HL-60 (cell line): ENCODE results near the gene PRDM2.

Experiments used
- DNase-seq, 2 experiments: peaks; one replicate each; pipeline ENCODE4 v3.0.0-alpha.2; 2010 to 2020; ENCODE audit warnings: low read depth in 1 of 2, low spot score in 1 of 2
- H3K27ac ChIP-seq: fragments of 250-450 bp; sonication (Bioruptor Pico); replicated peaks from 2 replicates; pipeline ENCODE4 v1.5.1; 2020; ENCODE audit warnings: mild to moderate bottlenecking, moderate library complexity
- H3K27me3 ChIP-seq: fragments of 250-450 bp; sonication (Bioruptor Pico); 2 replicates; pipeline ENCODE4 v1.5.1; 2021; ENCODE audit warnings: mild to moderate bottlenecking, moderate library complexity; ENCODE audit not compliant: insufficient read depth, poor library complexity, severe bottlenecking
- H3K4me3 ChIP-seq: replicated peaks from 2 replicates; pipeline ENCODE4 v1.5.1; 2011; ENCODE audit warnings: mild to moderate bottlenecking, control low read depth, low read length; ENCODE audit not compliant: insufficient read depth
- GABPA ChIP-seq: IDR thresholded peaks from 2 replicates; pipeline ENCODE4 v1.6.1; 2012; ENCODE audit warnings: low read depth
- POLR2AphosphoS5 ChIP-seq: IDR thresholded peaks from 2 replicates; pipeline ENCODE4 v1.6.1; 2012; ENCODE audit warnings: low read depth
- REST ChIP-seq: IDR thresholded peaks from 2 replicates; pipeline ENCODE4 v1.6.1; 2012; ENCODE audit warnings: low read depth; ENCODE audit not compliant: insufficient replicate concordance
- SPI1 ChIP-seq: IDR thresholded peaks from 2 replicates; pipeline ENCODE4 v1.6.1; 2012; ENCODE audit warnings: low read depth, mild to moderate bottlenecking, borderline replicate concordance
- TF ChIP-seq, protein P1 (sequence below): IDR thresholded peaks from one replicate; pipeline ENCODE4 v1.5.1; 2011; ENCODE audit warnings: low read length, control low read depth, inconsistent platforms; ENCODE audit not compliant: insufficient read depth

PRDM2 gene

DNA sequence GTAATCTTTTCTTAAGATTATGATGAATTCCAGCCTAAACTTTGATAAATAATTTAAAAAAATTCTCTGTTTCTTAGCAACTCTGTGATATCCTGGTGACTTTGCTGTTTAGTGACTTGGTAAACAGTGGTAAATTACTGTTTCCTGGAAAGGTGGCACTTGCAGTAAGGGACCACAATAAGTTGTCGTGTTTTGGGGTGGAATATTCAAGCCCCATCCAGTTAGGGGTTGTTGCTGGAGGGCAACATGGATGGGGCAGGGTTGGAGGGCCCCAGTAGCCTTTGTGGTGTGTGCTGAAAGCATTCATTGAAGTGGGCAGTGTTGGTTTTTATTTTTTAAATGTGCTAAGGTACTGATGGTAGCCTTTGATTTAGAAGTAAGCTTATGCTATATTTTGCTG, 30.3 kb downstream of the PRDM2 start:
- H3K27ac ChIP-seq: peak overlapping the region; percentile 66
- no peak overlapping the region for H3K4me3 ChIP-seq
- H3K27me3 ChIP-seq: no peaks in the 10 kb centered on the region
- DNase-seq: no peak
- TF ChIP-seq SPI1: no peak
- no peak for TF ChIP-seq REST
- TF ChIP-seq, protein P1, sequence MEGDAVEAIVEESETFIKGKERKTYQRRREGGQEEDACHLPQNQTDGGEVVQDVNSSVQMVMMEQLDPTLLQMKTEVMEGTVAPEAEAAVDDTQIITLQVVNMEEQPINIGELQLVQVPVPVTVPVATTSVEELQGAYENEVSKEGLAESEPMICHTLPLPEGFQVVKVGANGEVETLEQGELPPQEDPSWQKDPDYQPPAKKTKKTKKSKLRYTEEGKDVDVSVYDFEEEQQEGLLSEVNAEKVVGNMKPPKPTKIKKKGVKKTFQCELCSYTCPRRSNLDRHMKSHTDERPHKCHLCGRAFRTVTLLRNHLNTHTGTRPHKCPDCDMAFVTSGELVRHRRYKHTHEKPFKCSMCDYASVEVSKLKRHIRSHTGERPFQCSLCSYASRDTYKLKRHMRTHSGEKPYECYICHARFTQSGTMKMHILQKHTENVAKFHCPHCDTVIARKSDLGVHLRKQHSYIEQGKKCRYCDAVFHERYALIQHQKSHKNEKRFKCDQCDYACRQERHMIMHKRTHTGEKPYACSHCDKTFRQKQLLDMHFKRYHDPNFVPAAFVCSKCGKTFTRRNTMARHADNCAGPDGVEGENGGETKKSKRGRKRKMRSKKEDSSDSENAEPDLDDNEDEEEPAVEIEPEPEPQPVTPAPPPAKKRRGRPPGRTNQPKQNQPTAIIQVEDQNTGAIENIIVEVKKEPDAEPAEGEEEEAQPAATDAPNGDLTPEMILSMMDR: no peak
- TF ChIP-seq GABPA: no peak
- TF ChIP-seq POLR2AphosphoS5: no peak

- H3K27me3 ChIP-seq: no peaks in the 10 kb centered on the region
- TF ChIP-seq SPI1: peak; percentile 72
- peak; percentile 85 for TF ChIP-seq GABPA
- TF ChIP-seq POLR2AphosphoS5: peak; percentile 59
- TF ChIP-seq, protein P1: no peak
- no peak for TF ChIP-seq REST
- H3K4me3 ChIP-seq: no peak overlapping the region
- DNase-seq: peak in 1 of 2 experiments; percentile 74
- H3K27ac ChIP-seq: peak overlapping the region; percentile 66
These were observed 30.9 kb downstream of the PRDM2 start for GRCh38 chr1:13730751-13731482.

GRCh38 chr1:13731897-13732296, 31.9 kb downstream of the PRDM2 start:
- TF ChIP-seq GABPA (no peak), POLR2AphosphoS5 (no peak), REST (no peak), SPI1 (no peak)
- TF ChIP-seq, protein P1: no peak
- DNase-seq: no peak
- Histone ChIP-seq H3K27ac (peak overlapping the region; percentile 66), H3K4me3 (no peak overlapping the region), H3K27me3 (no peaks in the 10 kb centered on the region)
